Measurements from ENCODE around the gene SLC2A10.

The SLC2A10 gene

GRCh38 chr20:46712056-46712636 lies 2.7 kb downstream of the SLC2A10 start:
- TF ChIP-seq POU6F1 (CRISPR knock-in tag; IDR thresholded peaks at IDR 0.05; ENCODE audit: borderline replicate concordance, low read depth) (no peak), CREB5 (CRISPR knock-in tag; IDR thresholded peaks at IDR 0.05; ENCODE audit: low read depth) (no peak), ESRRG (CRISPR knock-in tag; IDR thresholded peaks at IDR 0.05) (no peak), PATZ1 (CRISPR knock-in tag; IDR thresholded peaks at IDR 0.05; ENCODE audit: borderline replicate concordance) (no peak), CSRNP3 (CRISPR knock-in tag; IDR thresholded peaks at IDR 0.05) (no peak), ZNF565 (CRISPR knock-in tag; conservative IDR thresholded peaks at IDR 0.05; ENCODE audit: low read depth) (no peak), CSDC2 (CRISPR knock-in tag; IDR thresholded peaks at IDR 0.05) (no peak), ZFP30 (CRISPR knock-in tag; IDR thresholded peaks at IDR 0.05) (no peak)
- no peak for ATAC-seq

- no peak for TF ChIP-seq CREB5 (CRISPR knock-in tag; IDR thresholded peaks at IDR 0.05; ENCODE audit: low read depth)
- TF ChIP-seq ARNTL (CRISPR knock-in tag; IDR thresholded peaks at IDR 0.05; ENCODE audit: borderline replicate concordance, low read depth): no peak
- TF ChIP-seq TOX (CRISPR knock-in tag; IDR thresholded peaks at IDR 0.05; ENCODE audit: borderline replicate concordance): no peak
- TF ChIP-seq ZC3H10 (CRISPR knock-in tag; IDR thresholded peaks at IDR 0.05): no peak
- TF ChIP-seq CSRNP3 (CRISPR knock-in tag; IDR thresholded peaks at IDR 0.05): no peak
- no peak for TF ChIP-seq TCF4 (CRISPR knock-in tag; IDR thresholded peaks at IDR 0.05; ENCODE audit: borderline replicate concordance)
- no peak for TF ChIP-seq ISL1 (CRISPR knock-in tag; IDR thresholded peaks at IDR 0.05)
- no peak for TF ChIP-seq BACH2 (CRISPR knock-in tag; IDR thresholded peaks at IDR 0.05; ENCODE audit: borderline replicate concordance)
- TF ChIP-seq SNAI2 (CRISPR knock-in tag; IDR thresholded peaks at IDR 0.05): no peak
- TF ChIP-seq ESRRG (CRISPR knock-in tag; IDR thresholded peaks at IDR 0.05): no peak
- no peak for TF ChIP-seq ZNF8 (CRISPR knock-in tag; IDR thresholded peaks at IDR 0.05)
- TF ChIP-seq RARB (CRISPR knock-in tag; IDR thresholded peaks at IDR 0.05): no peak
- no peak for TF ChIP-seq TSHZ2 (CRISPR knock-in tag; IDR thresholded peaks at IDR 0.05)
- TF ChIP-seq PPARA (CRISPR knock-in tag; IDR thresholded peaks at IDR 0.05; ENCODE audit: borderline replicate concordance): no peak
- TF ChIP-seq OSR1 (CRISPR knock-in tag; IDR thresholded peaks at IDR 0.05): no peak
- TF ChIP-seq ZFP30 (CRISPR knock-in tag; IDR thresholded peaks at IDR 0.05): no peak
- no peak for TF ChIP-seq GLIS3 (CRISPR knock-in tag; IDR thresholded peaks at IDR 0.05)
- no peak for TF ChIP-seq ZNF565 (CRISPR knock-in tag; conservative IDR thresholded peaks at IDR 0.05; ENCODE audit: low read depth)
- no peak for TF ChIP-seq CSDC2 (CRISPR knock-in tag; IDR thresholded peaks at IDR 0.05)
- no peak for TF ChIP-seq POU6F1 (CRISPR knock-in tag; IDR thresholded peaks at IDR 0.05; ENCODE audit: borderline replicate concordance, low read depth)
- no peak for ATAC-seq
These were observed 4.7 kb downstream of the SLC2A10 start for GRCh38 chr20:46713957-46714834.

All from SK-N-SH treated with all-trans-retinoic acid at 6 μM for 48 hours (cell line).